Fibroblast of lung (primary cell): ENCODE data around the gene EFCAB12. TPM values are rescaled to one million over a fixed set of nuclear protein-coding genes. Genes with fewer than 3 reads are reported as not detected.

Experiments
- DNase-seq, 2 donors: peaks; one replicate each; pipeline versions ENCODE4 v3.0.0 to v3.0.0-alpha.2; 2010; ENCODE audit warnings: low read depth in 2 of 2
- H2AFZ ChIP-seq: 2 replicates; pipeline ENCODE4 v1.5.1; 2012; ENCODE audit warnings: low read length, control low read depth, inconsistent platforms
- H3K27ac ChIP-seq: 2 replicates; pipeline ENCODE4 v1.5.1; 2011; ENCODE audit warnings: low read length, control low read depth; ENCODE audit not compliant: insufficient read depth
- H3K27me3 ChIP-seq: 2 replicates; pipeline ENCODE4 v1.5.1; 2011; ENCODE audit warnings: mild to moderate bottlenecking, low read length; ENCODE audit not compliant: control insufficient read depth, insufficient read depth
- H3K36me3 ChIP-seq: 2 replicates; pipeline ENCODE4 v1.5.1; 2011; ENCODE audit warnings: low read length; ENCODE audit not compliant: control insufficient read depth, insufficient read depth
- H3K4me1 ChIP-seq: 2 replicates; pipeline ENCODE4 v1.5.1; 2011; ENCODE audit warnings: low read length; ENCODE audit not compliant: control insufficient read depth, insufficient read depth; ENCODE audit errors: extremely low read depth
- H3K4me2 ChIP-seq: 2 replicates; pipeline ENCODE4 v1.5.1; 2011; ENCODE audit warnings: low read length, control low read depth; ENCODE audit not compliant: insufficient read depth; ENCODE audit errors: extremely low read depth
- H3K4me3 ChIP-seq, 4 experiments: fragments of 200-600 bp in 1 of 4; sonication (generic) in 1 of 4; replicated peaks in 1 of 4; 2 replicates each; pipeline ENCODE4 v1.5.1; 2011 to 2016; ENCODE audit warnings: low read length in 4 of 4, low read depth in 3 of 4, mild to moderate bottlenecking in 3 of 4, control low read depth in 2 of 4, inconsistent platforms in 1 of 4, mixed read lengths in 1 of 4; ENCODE audit not compliant: insufficient read depth in 1 of 4; ENCODE audit errors: control extremely low read depth in 1 of 4
- H3K79me2 ChIP-seq: 2 replicates; pipeline ENCODE4 v1.5.1; 2012; ENCODE audit warnings: mild to moderate bottlenecking, low read length, inconsistent platforms; ENCODE audit not compliant: control insufficient read depth, insufficient read depth
- H3K9ac ChIP-seq: 2 replicates; pipeline ENCODE4 v1.5.1; 2011; ENCODE audit warnings: mild to moderate bottlenecking, low read length, control low read depth; ENCODE audit not compliant: insufficient read depth
- H3K9me3 ChIP-seq: 2 replicates; pipeline ENCODE4 v1.5.1; 2012; ENCODE audit warnings: low read depth, low read length; ENCODE audit not compliant: control insufficient read depth, insufficient read depth
- H4K20me1 ChIP-seq: 2 replicates; pipeline ENCODE4 v1.5.1; 2011; ENCODE audit warnings: low read length; ENCODE audit not compliant: control insufficient read depth, insufficient read depth; ENCODE audit errors: extremely low read depth
- EZH2 ChIP-seq: IDR thresholded peaks from 2 replicates; pipeline ENCODE4 v1.5.1; 2012; ENCODE audit warnings: low read length, control low read depth, mild to moderate bottlenecking; ENCODE audit errors: missing control alignments
- polyA plus RNA-seq, 2 donors: library from polyadenylated mRNA; depleted of rRNA in 1 of 2; stranded (reverse) in 1 of 2; unstranded in 1 of 2; fragments of >200 nt; gene quantifications; 2 replicates each; pipeline ENCODE4 v1.2.1, GENCODE V29; 2011 to 2012; ENCODE audit warnings: missing spikeins in 1 of 2
- total RNA-seq: library from RNA; depleted of rRNA; stranded (reverse); fragments of >200 nt; gene quantifications from 2 replicates; pipeline ENCODE4 v1.2.1, GENCODE V29; 2014
- TF ChIP-seq, protein P1 (sequence below), 2 donors: IDR thresholded peaks in 1 of 2; conservative IDR thresholded peaks in 1 of 2; 1 replicate in 1 of 2; 2 replicates in 1 of 2; pipeline ENCODE4 v1.5.1; 2011 to 2012; ENCODE audit warnings: low read length in 2 of 2, control low read depth in 1 of 2, inconsistent platforms in 1 of 2, low read depth in 1 of 2, mild to moderate bottlenecking in 1 of 2

The EFCAB12 gene
- total and polyA plus RNA-seq, 2 donors (not counting 1 experiment from before 2014, with no cell fraction given), result 0.17 TPM; not detected in 1

DNA sequence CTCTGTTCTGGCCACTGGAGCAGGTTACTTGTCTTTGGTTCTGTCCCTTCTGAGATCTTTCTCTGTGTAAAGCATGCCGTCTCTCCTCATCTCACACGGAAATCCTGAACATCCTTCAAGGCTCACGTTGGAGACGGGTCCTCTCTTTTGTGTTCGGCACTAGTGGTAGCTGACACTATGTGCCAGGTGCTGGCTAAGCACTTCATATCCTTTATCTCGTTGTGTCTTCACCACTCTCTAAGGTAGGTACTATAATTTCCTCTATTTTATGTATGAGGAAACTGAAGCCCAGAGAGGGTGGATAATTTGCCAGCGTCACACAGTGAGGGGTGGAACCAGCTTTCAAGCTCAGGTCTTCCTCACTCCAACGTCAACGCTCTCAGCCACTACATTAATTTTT, 12.8 kb upstream of the EFCAB12 start:
- peak overlapping the region; percentile 61 to 92 (median 75) for H3K4me3 ChIP-seq
- TF ChIP-seq, protein P1, sequence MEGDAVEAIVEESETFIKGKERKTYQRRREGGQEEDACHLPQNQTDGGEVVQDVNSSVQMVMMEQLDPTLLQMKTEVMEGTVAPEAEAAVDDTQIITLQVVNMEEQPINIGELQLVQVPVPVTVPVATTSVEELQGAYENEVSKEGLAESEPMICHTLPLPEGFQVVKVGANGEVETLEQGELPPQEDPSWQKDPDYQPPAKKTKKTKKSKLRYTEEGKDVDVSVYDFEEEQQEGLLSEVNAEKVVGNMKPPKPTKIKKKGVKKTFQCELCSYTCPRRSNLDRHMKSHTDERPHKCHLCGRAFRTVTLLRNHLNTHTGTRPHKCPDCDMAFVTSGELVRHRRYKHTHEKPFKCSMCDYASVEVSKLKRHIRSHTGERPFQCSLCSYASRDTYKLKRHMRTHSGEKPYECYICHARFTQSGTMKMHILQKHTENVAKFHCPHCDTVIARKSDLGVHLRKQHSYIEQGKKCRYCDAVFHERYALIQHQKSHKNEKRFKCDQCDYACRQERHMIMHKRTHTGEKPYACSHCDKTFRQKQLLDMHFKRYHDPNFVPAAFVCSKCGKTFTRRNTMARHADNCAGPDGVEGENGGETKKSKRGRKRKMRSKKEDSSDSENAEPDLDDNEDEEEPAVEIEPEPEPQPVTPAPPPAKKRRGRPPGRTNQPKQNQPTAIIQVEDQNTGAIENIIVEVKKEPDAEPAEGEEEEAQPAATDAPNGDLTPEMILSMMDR (conservative IDR thresholded peaks at IDR 0.05 in 1 of 2, IDR thresholded peaks at IDR 0.05 in 1 of 2; ENCODE audit: low read depth in 1 of 2, low read length in 2 of 2), result no peak
- TF ChIP-seq EZH2, result no peak
- H3K4me2 ChIP-seq, result peak overlapping the region; percentile 85
- no peaks in the 10 kb centered on the region for H3K36me3 ChIP-seq
- H3K79me2 ChIP-seq, result peaks cover 24% of the 10 kb centered on the region
- peaks cover 10% of the 10 kb centered on the region for H3K4me1 ChIP-seq
- H4K20me1 ChIP-seq, result no peaks in the 10 kb centered on the region
- no peaks in the 10 kb centered on the region for H3K27me3 ChIP-seq
- no peaks in the 10 kb centered on the region for H3K9me3 ChIP-seq
- H3K27ac ChIP-seq, result peak overlapping the region; percentile 93
- H2AFZ ChIP-seq, result peak overlapping the region; percentile 28
- no peak for DNase-seq
- H3K9ac ChIP-seq, result peak overlapping the region; percentile 89

DNA sequence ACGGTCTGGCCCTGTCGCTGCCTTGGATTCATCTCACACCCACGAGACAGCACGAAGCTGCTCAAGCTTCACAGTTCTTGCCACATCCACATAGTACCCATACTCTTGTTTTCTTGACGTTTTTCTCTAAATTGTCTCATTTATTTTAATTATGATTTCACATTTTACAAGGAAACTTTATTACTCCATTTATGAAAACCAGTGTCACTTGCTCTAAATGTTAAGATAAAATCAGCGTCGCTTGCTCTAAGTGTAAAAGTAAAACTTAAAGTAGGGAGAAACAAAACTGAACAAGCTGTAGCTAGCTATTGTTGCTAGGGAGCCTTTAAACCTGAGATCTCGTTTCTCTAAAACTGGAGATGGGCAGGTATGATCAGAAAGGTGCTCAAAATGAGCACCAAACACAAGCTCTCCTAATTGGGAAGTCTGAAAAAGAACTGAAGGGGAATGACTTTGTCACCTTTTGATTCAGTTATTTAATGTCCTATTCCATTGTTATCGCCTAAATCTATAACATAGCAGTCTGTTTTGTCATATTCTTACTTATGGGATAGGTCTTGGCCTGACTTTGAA, 12.3 kb upstream of the EFCAB12 start:
- H3K9ac ChIP-seq, result peak overlapping the region; percentile 89
- no peaks in the 10 kb centered on the region for H3K27me3 ChIP-seq
- H3K4me1 ChIP-seq, result peaks cover 10% of the 10 kb centered on the region
- no peaks in the 10 kb centered on the region for H4K20me1 ChIP-seq
- H3K4me3 ChIP-seq, result peak overlapping the region; percentile 61 to 92 (median 75)
- peak overlapping the region; percentile 54 for H2AFZ ChIP-seq
- peaks cover 24% of the 10 kb centered on the region for H3K79me2 ChIP-seq
- H3K36me3 ChIP-seq, result no peaks in the 10 kb centered on the region
- H3K9me3 ChIP-seq, result no peaks in the 10 kb centered on the region
- H3K4me2 ChIP-seq, result peak overlapping the region; percentile 85
- TF ChIP-seq, protein P1 (conservative IDR thresholded peaks at IDR 0.05 in 1 of 2, IDR thresholded peaks at IDR 0.05 in 1 of 2; ENCODE audit: low read depth in 1 of 2, low read length in 2 of 2), result no peak
- TF ChIP-seq EZH2, result no peak
- peak overlapping the region; percentile 93 for H3K27ac ChIP-seq
- peak in 1 of 2 donors; percentile 70 for DNase-seq

DNA sequence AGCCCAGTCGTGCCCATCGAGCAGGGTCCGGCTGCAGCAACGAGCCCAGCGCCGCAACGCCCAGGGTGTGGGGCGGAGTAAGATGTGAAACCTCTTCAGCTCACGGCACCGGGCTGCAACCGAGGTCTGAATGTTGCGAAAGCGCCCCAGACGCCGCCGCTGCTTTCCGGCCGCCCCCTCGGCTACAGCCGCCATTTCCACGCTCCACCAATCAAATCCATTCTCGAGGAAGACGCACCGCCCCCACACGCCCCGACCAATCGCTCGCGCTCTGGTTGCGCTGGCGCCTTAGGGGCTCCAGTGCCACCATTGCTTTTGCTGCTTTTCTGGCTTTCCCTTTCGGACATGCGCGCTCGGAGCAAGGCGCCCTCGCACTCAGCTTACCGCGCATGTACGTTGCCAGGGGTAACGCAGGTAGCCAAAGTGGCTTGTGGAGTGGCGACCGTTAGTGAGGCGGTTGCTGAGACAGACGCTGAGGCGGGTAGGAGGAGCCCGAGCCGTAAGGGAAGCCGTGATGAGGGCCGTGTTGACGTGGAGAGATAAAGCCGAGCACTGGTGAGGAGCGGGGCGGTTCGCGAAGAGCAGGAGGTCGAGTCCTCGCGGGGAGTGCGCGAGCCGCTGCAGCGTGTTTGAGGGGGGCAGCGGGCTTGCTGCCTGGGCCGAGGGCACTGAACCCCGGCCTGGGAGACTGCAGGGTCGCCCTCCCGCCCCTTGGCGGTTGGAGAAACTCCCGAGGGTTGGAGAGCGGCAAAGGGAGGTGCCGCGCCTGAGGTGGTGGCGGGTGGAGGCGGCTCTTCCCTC, 11.6 kb upstream of the EFCAB12 start, which contains the start of the genes IFT122 and MBD4:
TSS of gene IFT122 (plus strand) at position 408 of the 801 bp plus-strand sequence. CDS start at position 515, 107 bp downstream.
TSS of gene MBD4 (minus strand) at position 132 of the 801 bp plus-strand sequence. CDS start at position 17, 115 bp downstream.
- peak within 1 kb of the TSS; percentile 87 for H3K4me2 ChIP-seq
- H3K27ac ChIP-seq, result peak within 1 kb of the TSS; percentile 93
- peak; percentile 100 for DNase-seq
- H3K79me2 ChIP-seq, result peaks cover 24% of the 10 kb centered on the region
- peak within 1 kb of the TSS; percentile 56 for H2AFZ ChIP-seq
- H3K9me3 ChIP-seq, result no peaks in the 10 kb centered on the region
- TF ChIP-seq EZH2, result no peak
- TF ChIP-seq, protein P1 (conservative IDR thresholded peaks at IDR 0.05 in 1 of 2, IDR thresholded peaks at IDR 0.05 in 1 of 2; ENCODE audit: low read depth in 1 of 2, low read length in 2 of 2), result no peak
- H3K27me3 ChIP-seq, result no peaks in the 10 kb centered on the region
- peaks cover 10% of the 10 kb centered on the region for H3K4me1 ChIP-seq
- no peaks in the 10 kb centered on the region for H3K36me3 ChIP-seq
- no peaks in the 10 kb centered on the region for H4K20me1 ChIP-seq
- peak within 1 kb of the TSS; percentile 61 to 92 (median 75) for H3K4me3 ChIP-seq
- peak within 1 kb of the TSS; percentile 89 for H3K9ac ChIP-seq
